ENCODE measurements around the gene SPATA2. TPM values are rescaled to one million over a fixed set of nuclear protein-coding genes. Genes with fewer than 3 reads are reported as not detected.

Gene SPATA2
- total and polyA plus RNA-seq, 2 donors (not counting 3 experiments of a cell fraction or from before 2014, with no cell fraction given), result 4.9 to 6.1 TPM

- H3K9ac ChIP-seq (replicated peaks; ENCODE audit: extremely low read depth, insufficient read depth, low read length), result no peak overlapping the region
- H3K9me1 ChIP-seq (replicated peaks; ENCODE audit: control insufficient read depth, extremely low read depth, insufficient read depth, low read length), result no peaks in the 10 kb centered on the region
- ChIA-PET CTCF (interaction anchor here (0.9 to 3.7 kb wide), 7 partner anchors 9 to 326 kb away, joined by 3 to 17 read pairs (median 4); no protein-coding TSS in a partner anchor), POLR2A (no interaction called here)
- H2AFZ ChIP-seq (ENCODE audit: low read depth, low read length), result no peak overlapping the region
- dilution Hi-C loops (cut with MboI; ENCODE audit: extremely low pct_ligation_motif_present, low sequenced_read_pairs) (no loop called here), intact Hi-C loops (cut with micrococcal nuclease) (no loop called here)
- TF ChIP-seq MYC (IDR thresholded peaks at IDR 0.05; ENCODE audit: low read depth, low read length), result no peak
- no peak for TF ChIP-seq CTCF (IDR thresholded peaks at IDR 0.05; ENCODE audit: extremely low read depth in 1 of 2, insufficient read depth in 1 of 2, low read depth in 1 of 2, low read length in 2 of 2)
- no peak for TF ChIP-seq POLR2AphosphoS5 (IDR thresholded peaks at IDR 0.05; ENCODE audit: insufficient read depth, low read depth, low read length)
- no peak for TF ChIP-seq JUN (IDR thresholded peaks at IDR 0.05; ENCODE audit: borderline replicate concordance, insufficient read depth, insufficient read length, low read depth)
- TF ChIP-seq GATA2 (IDR thresholded peaks at IDR 0.05; ENCODE audit: insufficient read depth, insufficient read length, low read depth, low read length), result no peak
- TF ChIP-seq POLR2A (IDR thresholded peaks at IDR 0.05; ENCODE audit: low read depth, low read length), result no peak
- TF ChIP-seq EZH2 (IDR thresholded peaks at IDR 0.05; ENCODE audit: borderline replicate concordance, low read depth, low read length, severe bottlenecking), result no peak
- TF ChIP-seq FOS (IDR thresholded peaks at IDR 0.05; ENCODE audit: borderline replicate concordance, insufficient read depth, low read length), result no peak
- no peak for TF ChIP-seq MAX (IDR thresholded peaks at IDR 0.05; ENCODE audit: insufficient read depth, insufficient read length)
- no peaks in the 10 kb centered on the region for H3K79me2 ChIP-seq (ENCODE audit: control insufficient read depth, insufficient read depth, low read length)
- H3K27me3 ChIP-seq (ENCODE audit: control insufficient read depth in 2 of 2, insufficient read depth in 2 of 2, low read length in 2 of 2), result no peaks in the 10 kb centered on the region
- no peak overlapping the region for H3K4me3 ChIP-seq (replicated peaks in 1 of 3; ENCODE audit: insufficient read depth in 1 of 3, low read depth in 1 of 3, low read length in 3 of 3)
- no TSS peak for BruUV-seq (replicated peaks)
- DNase-seq (ENCODE audit: low read depth, low spot score) (no peak), FAIRE-seq (no peak)
- no peak overlapping the region for H3K4me2 ChIP-seq (ENCODE audit: insufficient read depth, low read length)
- no peaks in the 10 kb centered on the region for H3K9me3 ChIP-seq (replicated peaks; ENCODE audit: control insufficient read depth, insufficient read depth, low read length)
- H3K27ac ChIP-seq (ENCODE audit: insufficient read depth, low read depth, low read length), result no peak overlapping the region
- no peaks in the 10 kb centered on the region for H4K20me1 ChIP-seq (replicated peaks; ENCODE audit: control insufficient read depth, extremely low read depth, insufficient read depth, low read length)
- H3K36me3 ChIP-seq (ENCODE audit: control insufficient read depth in 2 of 2, extremely low read depth in 1 of 2, insufficient read depth in 2 of 2, low read length in 2 of 2), result peaks cover 0 to 3% of the 10 kb centered on the region in 2 experiments
- H3K4me1 ChIP-seq (ENCODE audit: control insufficient read depth, extremely low read depth, insufficient read depth, low read length), result no peaks in the 10 kb centered on the region
Measured at GRCh38 chr20:49867453-49868215, 47.7 kb downstream of the SPATA2 start.

Data from endothelial cell of umbilical vein (primary cell).